Trophoblast cell (in vitro differentiated cells and primary cell): Measurements from ENCODE around the gene TNS1.

Experiments used
- DNase-seq, 2 donors: peaks; one replicate each; pipeline ENCODE4 v3.0.0-alpha.2; 2016
- H2AFZ ChIP-seq: 2 replicates; pipeline ENCODE4 v1.6.1; 2013; ENCODE audit warnings: low read length, moderate library complexity, mild to moderate bottlenecking; ENCODE audit not compliant: insufficient read depth, poor library complexity
- H2AK5ac ChIP-seq: 2 replicates; pipeline ENCODE4 v1.6.1; 2013; ENCODE audit warnings: mild to moderate bottlenecking, low read length
- H2BK120ac ChIP-seq: 2 replicates; pipeline ENCODE4 v1.6.1; 2013; ENCODE audit warnings: low read length, mild to moderate bottlenecking, moderate library complexity; ENCODE audit not compliant: insufficient read depth, poor library complexity
- H2BK12ac ChIP-seq: 2 replicates; pipeline ENCODE4 v1.6.1; 2013; ENCODE audit warnings: mild to moderate bottlenecking, low read length, moderate library complexity
- H2BK5ac ChIP-seq: 2 replicates; pipeline ENCODE4 v1.6.1; 2013; ENCODE audit warnings: low read length, low read depth, moderate library complexity, mild to moderate bottlenecking; ENCODE audit not compliant: poor library complexity
- H3K14ac ChIP-seq: 2 replicates; pipeline ENCODE4 v1.6.1; 2013; ENCODE audit warnings: mild to moderate bottlenecking, low read length
- H3K18ac ChIP-seq: 2 replicates; pipeline ENCODE4 v1.6.1; 2013; ENCODE audit warnings: mild to moderate bottlenecking, low read length
- H3K23ac ChIP-seq: 2 replicates; pipeline ENCODE4 v1.6.1; 2013; ENCODE audit warnings: low read length
- H3K27ac ChIP-seq: 2 replicates; pipeline ENCODE4 v1.5.1; 2013; ENCODE audit warnings: low read depth, mild to moderate bottlenecking, inconsistent platforms, low read length, moderate library complexity
- H3K27me3 ChIP-seq: 2 replicates; pipeline ENCODE4 v1.6.1; 2013; ENCODE audit warnings: inconsistent platforms, mild to moderate bottlenecking, low read length, moderate library complexity; ENCODE audit not compliant: insufficient read depth
- H3K36me3 ChIP-seq, 2 experiments: 1 replicate in 1 of 2; 2 replicates in 1 of 2; pipeline ENCODE4 v1.6.1; 2013; ENCODE audit warnings: low read length in 2 of 2, mild to moderate bottlenecking in 2 of 2, moderate library complexity in 1 of 2; ENCODE audit not compliant: insufficient read depth in 2 of 2, control insufficient read depth in 1 of 2
- H3K4ac ChIP-seq: 2 replicates; pipeline ENCODE4 v1.6.1; 2013; ENCODE audit warnings: low read depth, mild to moderate bottlenecking, low read length, moderate library complexity
- H3K4me1 ChIP-seq, 2 experiments: 1 replicate in 1 of 2; 2 replicates in 1 of 2; pipeline ENCODE4 v1.6.1; 2013; ENCODE audit warnings: low read length in 2 of 2, mild to moderate bottlenecking in 2 of 2, moderate library complexity in 1 of 2; ENCODE audit not compliant: insufficient read depth in 2 of 2, control insufficient read depth in 1 of 2
- H3K4me2 ChIP-seq: 2 replicates; pipeline ENCODE4 v1.6.1; 2013; ENCODE audit warnings: inconsistent platforms, mild to moderate bottlenecking, low read length, moderate library complexity
- H3K4me3 ChIP-seq: 2 replicates; pipeline ENCODE4 v1.5.1; 2013; ENCODE audit warnings: mild to moderate bottlenecking, low read depth, low read length, inconsistent platforms
- H3K79me1 ChIP-seq: one replicate; pipeline ENCODE4 v1.6.1; 2013; ENCODE audit warnings: low read length
- H3K79me2 ChIP-seq: 2 replicates; pipeline ENCODE4 v1.6.1; 2013; ENCODE audit warnings: low read length, mild to moderate bottlenecking; ENCODE audit not compliant: control insufficient read depth, insufficient read depth, poor library complexity
- H3K9ac ChIP-seq: 2 replicates; pipeline ENCODE4 v1.6.1; 2013; ENCODE audit warnings: mild to moderate bottlenecking, low read length
- H3K9me3 ChIP-seq: 2 replicates; pipeline ENCODE4 v1.6.1; 2013; ENCODE audit warnings: low read depth, mild to moderate bottlenecking, control low read depth, inconsistent platforms, low read length; ENCODE audit not compliant: insufficient read depth
- H4K12ac ChIP-seq: 2 replicates; pipeline ENCODE4 v1.6.1; 2013; ENCODE audit warnings: low read depth, mild to moderate bottlenecking, low read length, moderate library complexity
- H4K8ac ChIP-seq: 2 replicates; pipeline ENCODE4 v1.6.1; 2013; ENCODE audit warnings: low read depth, mild to moderate bottlenecking, low read length, moderate library complexity
- H4K91ac ChIP-seq: one replicate; pipeline ENCODE4 v1.6.1; 2013; ENCODE audit warnings: low read depth, mild to moderate bottlenecking, low read length, moderate library complexity
- WGBS: extraction: QIAGEN DNeasy Blood & Tissue Kit; methylation state at CpG from one replicate; pipeline ENCODE4 v1.1.7; 2013; ENCODE audit warnings: missing lambda C conversion rate; ENCODE audit not compliant: insufficient read length, insufficient coverage; ENCODE audit errors: extremely low coverage; 5-methylcytosine and 5-hydroxymethylcytosine counted together

The TNS1 gene

DNA sequence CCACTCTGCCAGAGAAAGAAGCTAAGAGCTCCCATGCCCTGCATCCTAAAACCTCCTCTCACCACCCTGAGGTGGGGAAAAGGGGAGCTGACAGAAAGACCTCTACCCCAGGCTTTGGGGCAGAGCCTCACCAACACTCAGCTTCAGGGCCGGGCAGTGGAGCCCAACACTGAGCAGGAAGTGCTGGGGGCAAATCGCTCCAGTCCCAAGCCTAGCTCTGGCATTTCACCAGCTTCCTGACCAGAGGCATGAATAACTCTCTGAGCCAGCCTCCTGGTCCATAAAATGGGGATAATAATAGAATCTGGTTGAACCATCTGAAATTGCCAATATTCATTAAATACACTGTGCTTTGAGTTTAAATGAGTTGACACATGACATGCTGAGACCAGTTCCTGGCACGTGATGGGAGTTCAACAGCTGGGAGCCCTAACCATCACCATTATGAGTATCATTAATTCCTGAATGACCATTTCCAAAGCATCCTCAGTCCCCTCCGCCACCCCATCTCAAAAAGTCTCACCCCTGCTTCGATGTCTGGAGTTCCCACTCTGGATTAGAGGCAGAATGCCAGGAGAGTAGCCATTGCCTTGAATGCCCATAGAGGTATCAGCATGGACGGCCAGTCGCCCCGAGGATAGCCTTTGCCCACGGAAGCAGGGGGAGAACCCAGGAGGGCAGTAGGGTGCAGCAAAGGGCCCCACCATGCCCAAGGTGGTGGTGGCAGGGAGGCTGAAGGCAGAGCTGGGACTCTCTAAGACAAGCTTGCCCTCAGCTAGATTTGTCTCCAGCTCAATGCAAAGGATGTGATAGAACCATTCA, 153.4 kb downstream of the TNS1 start:
- peaks cover 1% of the 10 kb centered on the region for H3K9me3 ChIP-seq
- no peak overlapping the region for H3K9ac ChIP-seq
- H3K4me1 ChIP-seq: peaks cover 5 to 7% of the 10 kb centered on the region in 2 experiments
- H4K91ac ChIP-seq: no peak overlapping the region
- DNase-seq: no peak
- H3K18ac ChIP-seq: no peak overlapping the region
- H3K79me2 ChIP-seq: no peaks in the 10 kb centered on the region
- H3K4me3 ChIP-seq: no peak overlapping the region
- no peaks in the 10 kb centered on the region for H3K36me3 ChIP-seq
- H2AFZ ChIP-seq: no peak overlapping the region
- no peaks in the 10 kb centered on the region for H3K27me3 ChIP-seq
- no peak overlapping the region for H3K14ac ChIP-seq
- WGBS: no CpG with 5 or more reads among the region's 9 CpGs
- H3K79me1 ChIP-seq: no peaks in the 10 kb centered on the region
- no peak overlapping the region for H4K8ac ChIP-seq
- no peak overlapping the region for H3K4me2 ChIP-seq
- no peak overlapping the region for H3K23ac ChIP-seq
- no peak overlapping the region for H2BK5ac ChIP-seq
- H3K4ac ChIP-seq: no peak overlapping the region
- no peak overlapping the region for H2AK5ac ChIP-seq
- no peak overlapping the region for H2BK120ac ChIP-seq
- no peak overlapping the region for H4K12ac ChIP-seq
- H2BK12ac ChIP-seq: no peak overlapping the region
- no peak overlapping the region for H3K27ac ChIP-seq

DNA sequence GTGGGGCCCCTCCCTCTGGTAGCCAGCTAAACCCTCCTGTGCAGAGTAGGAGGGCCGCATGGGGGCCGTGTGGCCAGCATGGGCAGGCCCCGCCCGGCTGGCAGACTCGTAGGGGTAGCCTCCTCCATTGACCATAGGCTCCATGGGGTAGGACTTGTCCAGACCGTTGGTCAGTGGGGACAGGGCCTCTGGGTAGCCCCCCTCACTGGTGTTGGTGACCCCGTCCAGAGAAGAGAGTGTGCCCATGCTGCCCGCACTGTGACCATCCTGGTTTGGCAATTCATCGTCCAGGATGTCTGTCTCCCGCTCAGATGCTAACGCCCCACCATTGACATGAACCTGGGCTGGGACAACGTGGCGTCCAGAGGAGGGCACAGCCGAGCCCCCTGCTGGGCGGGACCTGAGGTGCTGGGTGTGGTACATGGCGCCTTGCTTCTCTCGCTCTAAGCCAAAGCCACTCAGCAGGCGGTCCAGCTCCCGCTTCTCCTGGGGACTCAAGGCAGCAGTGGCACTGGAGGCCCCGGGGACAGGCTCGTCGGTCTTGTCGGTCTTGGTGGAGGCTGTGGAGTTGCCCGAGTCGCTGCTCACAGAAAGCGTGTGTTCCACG, 154.3 kb downstream of the TNS1 start:
- Histone ChIP-seq H2BK12ac (no peak overlapping the region), H3K18ac (no peak overlapping the region), H3K27me3 (no peaks in the 10 kb centered on the region), H3K36me3 (no peaks in the 10 kb centered on the region), H4K91ac (no peak overlapping the region), H2AFZ (no peak overlapping the region), H3K27ac (no peak overlapping the region), H3K79me2 (no peaks in the 10 kb centered on the region), H3K4me3 (no peak overlapping the region), H3K4me2 (no peak overlapping the region), H3K4me1 (peaks cover 5 to 7% of the 10 kb centered on the region in 2 experiments), H3K14ac (no peak overlapping the region), H3K9ac (no peak overlapping the region), H4K12ac (no peak overlapping the region), H3K79me1 (no peaks in the 10 kb centered on the region), H4K8ac (no peak overlapping the region), H3K23ac (no peak overlapping the region), H3K9me3 (peaks cover 4% of the 10 kb centered on the region), H2AK5ac (no peak overlapping the region), H2BK120ac (no peak overlapping the region), H3K4ac (no peak overlapping the region), H2BK5ac (no peak overlapping the region)
- no peak for DNase-seq
- no CpG with 5 or more reads among the region's 27 CpGs for WGBS

DNA sequence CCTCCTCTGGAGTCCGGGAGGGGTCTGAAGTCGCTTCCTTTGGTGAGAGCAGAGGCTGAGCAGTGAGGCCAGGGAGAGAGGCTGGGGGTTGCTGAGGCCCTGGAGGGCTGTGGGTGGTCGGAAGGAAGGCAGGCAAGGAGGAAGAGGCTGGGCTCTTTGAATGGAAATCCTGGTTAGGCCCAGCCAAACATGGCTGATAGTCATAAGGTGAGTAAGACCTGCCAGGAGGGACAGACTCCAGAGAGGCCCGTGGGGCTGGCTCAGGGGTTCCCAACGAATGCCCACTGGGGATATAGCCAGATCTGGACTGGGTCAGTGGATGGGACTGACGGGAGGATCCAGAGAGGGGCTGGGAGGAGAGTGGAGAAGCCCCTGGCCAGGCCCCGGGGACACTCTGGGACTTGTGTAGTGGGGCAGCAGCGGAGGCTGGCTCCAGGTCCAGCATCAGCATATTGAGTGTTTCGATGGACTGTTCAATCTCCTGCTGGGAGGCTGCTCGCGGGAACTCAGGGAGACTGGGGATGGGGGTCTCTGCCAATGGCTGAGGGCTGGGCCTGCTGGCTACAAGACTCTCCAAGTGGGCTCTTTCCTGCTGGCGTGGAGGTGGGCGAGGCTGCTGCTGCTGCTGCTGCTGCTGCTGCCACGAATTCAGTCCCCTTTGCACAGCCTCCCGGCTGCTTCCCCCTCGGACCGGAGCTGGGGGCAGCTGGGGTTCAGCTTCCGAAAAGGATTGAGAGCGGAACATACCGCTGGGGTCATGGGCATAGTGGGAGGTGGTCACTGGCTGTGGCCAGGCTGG, 155.0 kb downstream of the TNS1 start:
- H3K4ac ChIP-seq: no peak overlapping the region
- H3K23ac ChIP-seq: no peak overlapping the region
- H3K9me3 ChIP-seq: peaks cover 4% of the 10 kb centered on the region
- no peaks in the 10 kb centered on the region for H3K36me3 ChIP-seq
- no CpG with 5 or more reads among the region's 20 CpGs for WGBS
- H2AK5ac ChIP-seq: no peak overlapping the region
- H3K4me2 ChIP-seq: no peak overlapping the region
- H3K18ac ChIP-seq: no peak overlapping the region
- H4K12ac ChIP-seq: no peak overlapping the region
- no peak overlapping the region for H2AFZ ChIP-seq
- DNase-seq: no peak
- no peak overlapping the region for H2BK120ac ChIP-seq
- H3K27me3 ChIP-seq: no peaks in the 10 kb centered on the region
- H3K4me3 ChIP-seq: no peak overlapping the region
- H3K79me1 ChIP-seq: no peaks in the 10 kb centered on the region
- no peak overlapping the region for H2BK5ac ChIP-seq
- H3K79me2 ChIP-seq: no peaks in the 10 kb centered on the region
- H4K8ac ChIP-seq: no peak overlapping the region
- no peak overlapping the region for H4K91ac ChIP-seq
- H3K14ac ChIP-seq: no peak overlapping the region
- no peak overlapping the region for H2BK12ac ChIP-seq
- no peak overlapping the region for H3K27ac ChIP-seq
- H3K9ac ChIP-seq: no peak overlapping the region
- peaks cover 5 to 7% of the 10 kb centered on the region in 2 experiments for H3K4me1 ChIP-seq

DNA sequence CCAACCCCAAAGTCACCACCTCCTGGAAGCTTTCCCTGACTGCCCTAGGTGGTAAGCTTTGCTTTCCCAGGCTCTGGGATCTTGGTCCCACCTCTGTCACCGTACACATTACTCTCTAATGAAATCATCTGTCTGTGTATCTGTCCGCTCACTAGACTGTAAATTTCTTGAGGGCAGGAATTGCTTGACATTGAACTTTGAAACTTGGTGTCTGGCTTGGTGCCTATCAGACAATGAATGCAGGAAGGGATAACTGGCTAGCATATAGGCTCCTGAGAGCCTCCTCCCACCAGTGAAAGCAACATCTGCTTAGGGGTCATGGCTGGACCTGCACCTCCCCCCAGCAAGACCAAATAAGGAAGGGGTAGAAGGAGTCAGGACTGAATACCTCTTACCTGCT, 155.7 kb downstream of the TNS1 start:
- H3K27me3 ChIP-seq: no peaks in the 10 kb centered on the region
- H2BK120ac ChIP-seq: no peak overlapping the region
- no peak overlapping the region for H3K23ac ChIP-seq
- H3K4me2 ChIP-seq: no peak overlapping the region
- H2BK12ac ChIP-seq: no peak overlapping the region
- no peaks in the 10 kb centered on the region for H3K36me3 ChIP-seq
- no peak overlapping the region for H2AK5ac ChIP-seq
- no peak overlapping the region for H3K4me3 ChIP-seq
- H3K9ac ChIP-seq: no peak overlapping the region
- H3K4ac ChIP-seq: no peak overlapping the region
- no peak overlapping the region for H4K8ac ChIP-seq
- no peak overlapping the region for H4K12ac ChIP-seq
- no peak overlapping the region for H2AFZ ChIP-seq
- WGBS: no CpG with 5 or more reads among the region's 2 CpGs
- H3K79me1 ChIP-seq: no peaks in the 10 kb centered on the region
- no peak overlapping the region for H4K91ac ChIP-seq
- no peak overlapping the region for H3K27ac ChIP-seq
- H3K79me2 ChIP-seq: no peaks in the 10 kb centered on the region
- H3K4me1 ChIP-seq: peaks cover 5 to 7% of the 10 kb centered on the region in 2 experiments
- DNase-seq: no peak
- H3K14ac ChIP-seq: no peak overlapping the region
- H3K9me3 ChIP-seq: peaks cover 5% of the 10 kb centered on the region
- H3K18ac ChIP-seq: no peak overlapping the region
- no peak overlapping the region for H2BK5ac ChIP-seq
